GM12891 (cell line): ENCODE data around the gene RHOU.

Experiments
- PAX5 ChIP-seq: IDR thresholded peaks from 2 replicates; pipeline ENCODE4 v1.6.1; 2011; ENCODE audit warnings: low read length, moderate library complexity, mild to moderate bottlenecking; ENCODE audit not compliant: insufficient read depth, severe bottlenecking
- POLR2A ChIP-seq: IDR thresholded peaks from 2 replicates; pipeline ENCODE4 v1.6.1; 2011; ENCODE audit warnings: low read depth, low read length, control low read depth
- POLR2AphosphoS5 ChIP-seq: IDR thresholded peaks from 2 replicates; pipeline ENCODE4 v1.6.1; 2011; ENCODE audit warnings: low read depth, low read length, control low read depth
- POU2F2 ChIP-seq: IDR thresholded peaks from 2 replicates; pipeline ENCODE4 v1.6.1; 2011; ENCODE audit warnings: low read depth, mild to moderate bottlenecking, control low read depth, low read length, moderate library complexity
- SPI1 ChIP-seq: IDR thresholded peaks from 2 replicates; pipeline ENCODE4 v1.6.1; 2011; ENCODE audit warnings: low read depth, low read length, control low read depth
- TAF1 ChIP-seq: IDR thresholded peaks from 2 replicates; pipeline ENCODE4 v1.6.1; 2011; ENCODE audit warnings: low read depth, low read length, control low read depth

- TF ChIP-seq POLR2A (no peak), POLR2AphosphoS5 (no peak), TAF1 (no peak), SPI1 (no peak), PAX5 (no peak), POU2F2 (no peak)
Observed at GRCh38 chr1:228781809-228782661, 46.8 kb downstream of the RHOU start.
